ENCODE results near the gene PACSIN2.

GRCh38 chr22:42947211-42947990, 67.5 kb downstream of the PACSIN2 start:
- TF ChIP-seq BHLHE40 (IDR thresholded peaks at IDR 0.05; ENCODE audit: borderline replicate concordance), result no peak
- TF ChIP-seq FOXA1 (IDR thresholded peaks at IDR 0.05), result no peak
- TF ChIP-seq L3MBTL2 (conservative IDR thresholded peaks at IDR 0.05), result no peak
- no peak for TF ChIP-seq SUZ12 (IDR thresholded peaks at IDR 0.05)
- no peak for TF ChIP-seq ARNT (IDR thresholded peaks at IDR 0.05)
- TF ChIP-seq, protein P1, sequence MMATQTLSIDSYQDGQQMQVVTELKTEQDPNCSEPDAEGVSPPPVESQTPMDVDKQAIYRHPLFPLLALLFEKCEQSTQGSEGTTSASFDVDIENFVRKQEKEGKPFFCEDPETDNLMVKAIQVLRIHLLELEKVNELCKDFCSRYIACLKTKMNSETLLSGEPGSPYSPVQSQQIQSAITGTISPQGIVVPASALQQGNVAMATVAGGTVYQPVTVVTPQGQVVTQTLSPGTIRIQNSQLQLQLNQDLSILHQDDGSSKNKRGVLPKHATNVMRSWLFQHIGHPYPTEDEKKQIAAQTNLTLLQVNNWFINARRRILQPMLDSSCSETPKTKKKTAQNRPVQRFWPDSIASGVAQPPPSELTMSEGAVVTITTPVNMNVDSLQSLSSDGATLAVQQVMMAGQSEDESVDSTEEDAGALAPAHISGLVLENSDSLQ (IDR thresholded peaks at IDR 0.05), result peak; percentile 43; the same call in 1 of the 2 replicates
- TF ChIP-seq FOXK2 (IDR thresholded peaks at IDR 0.05), result no peak
- TF ChIP-seq ZNF384 (IDR thresholded peaks at IDR 0.05), result no peak
- TF ChIP-seq TARDBP (IDR thresholded peaks at IDR 0.05), result no peak

Data from HEK293T (cell line).